Uterus (tissue), 4 donors: Measurements from ENCODE around the gene TAF5L. TPM values are rescaled to one million over a fixed set of nuclear protein-coding genes. Genes with fewer than 3 reads are reported as not detected.

Experiments
- DNase-seq, 2 donors: peaks; one replicate each; pipeline ENCODE4 v3.0.0-alpha.2; 2019 to 2020
- H3K27ac ChIP-seq, 2 donors: fragments of 200-600 bp; sonication (generic); 1 replicate in 1 of 2; 2 replicates in 1 of 2; pipeline ENCODE4 v1.5.1; 2016 to 2018
- H3K27me3 ChIP-seq, 2 donors: fragments of 200-600 bp; sonication (generic); one replicate each; pipeline ENCODE4 v1.5.1; 2018 to 2019; ENCODE audit warnings: control low read depth in 1 of 2
- H3K36me3 ChIP-seq, 2 donors: fragments of 200-600 bp; sonication (generic); one replicate each; pipeline ENCODE4 v1.5.1; 2019; ENCODE audit warnings: control low read depth in 1 of 2
- H3K4me1 ChIP-seq, 2 donors: fragments of 200-600 bp; sonication (generic); one replicate each; pipeline ENCODE4 v1.5.1; 2018 to 2019; ENCODE audit warnings: control low read depth in 1 of 2
- H3K4me3 ChIP-seq, 2 donors: fragments of 200-600 bp; sonication (generic); 1 replicate in 1 of 2; 2 replicates in 1 of 2; pipeline ENCODE4 v1.5.1; 2018 to 2019; ENCODE audit warnings: mild to moderate bottlenecking in 1 of 2
- H3K9me3 ChIP-seq, 2 donors: fragments of 200-600 bp; sonication (generic); one replicate each; pipeline ENCODE4 v1.5.1; 2019; ENCODE audit warnings: control low read depth in 1 of 2
- POLR2A ChIP-seq, 2 donors: fragments of 450-650 bp; IDR thresholded peaks; one replicate each; pipeline ENCODE4 v1.6.1; 2016; ENCODE audit warnings: antibody characterized with exemption in 2 of 2, mild to moderate bottlenecking in 1 of 2, moderate library complexity in 1 of 2
- intact Hi-C: fragments of 100-400 bp; cut with DNase I; formaldehyde crosslinking; loops from one replicate; pipeline ENCODE4 v1.15.1; 2023; ENCODE audit warnings: low total_unique reads
- total RNA-seq, 4 donors: library from RNA; depleted of rRNA in 3 of 4; stranded (reverse); fragments of >200 nt in 3 of 4; gene quantifications; one replicate each; pipeline versions ENCODE4 v1.1.0 to v1.2.4, GENCODE V29; 2014 to 2023
- TF ChIP-seq, protein P1 (sequence below), 4 experiments: fragments of 200-600 bp in 2 of 4; fragments of 450-650 bp in 2 of 4; sonication (generic) in 2 of 4; IDR thresholded peaks; one replicate each; pipeline ENCODE4 v1.5.1; 2016 to 2019; ENCODE audit warnings: antibody characterized with exemption in 4 of 4, mild to moderate bottlenecking in 2 of 4, moderate library complexity in 1 of 4
- donor health status: DM: yes; HTN: yes; CAD: no.

The TAF5L gene
- total RNA-seq, 4 donors from 2014 or later, result 0.88 to 22.2 (median 9.2) TPM

GRCh38 chr1:229557913-229558414, 68.0 kb downstream of the TAF5L start:
- intact Hi-C loops, result loop anchor here (5.0 kb wide), 1 partner anchor 69 kb away; the partner anchor contains the start of genes TAF5L and URB2

GRCh38 chr1:229557200-229557850, 68.6 kb downstream of the TAF5L start:
- Histone ChIP-seq H3K4me3 (peak overlapping the region; percentile 42 to 61), H3K27me3 (no peaks in the 10 kb centered on the region), H3K27ac (peak overlapping the region; percentile 82 to 86), H3K9me3 (no peaks in the 10 kb centered on the region), H3K36me3 (no peaks in the 10 kb centered on the region), H3K4me1 (peaks cover 0 to 9% of the 10 kb centered on the region in 2 donors)
- TF ChIP-seq POLR2A (IDR thresholded peaks at IDR 0.05), result no peak
- TF ChIP-seq, protein P1, sequence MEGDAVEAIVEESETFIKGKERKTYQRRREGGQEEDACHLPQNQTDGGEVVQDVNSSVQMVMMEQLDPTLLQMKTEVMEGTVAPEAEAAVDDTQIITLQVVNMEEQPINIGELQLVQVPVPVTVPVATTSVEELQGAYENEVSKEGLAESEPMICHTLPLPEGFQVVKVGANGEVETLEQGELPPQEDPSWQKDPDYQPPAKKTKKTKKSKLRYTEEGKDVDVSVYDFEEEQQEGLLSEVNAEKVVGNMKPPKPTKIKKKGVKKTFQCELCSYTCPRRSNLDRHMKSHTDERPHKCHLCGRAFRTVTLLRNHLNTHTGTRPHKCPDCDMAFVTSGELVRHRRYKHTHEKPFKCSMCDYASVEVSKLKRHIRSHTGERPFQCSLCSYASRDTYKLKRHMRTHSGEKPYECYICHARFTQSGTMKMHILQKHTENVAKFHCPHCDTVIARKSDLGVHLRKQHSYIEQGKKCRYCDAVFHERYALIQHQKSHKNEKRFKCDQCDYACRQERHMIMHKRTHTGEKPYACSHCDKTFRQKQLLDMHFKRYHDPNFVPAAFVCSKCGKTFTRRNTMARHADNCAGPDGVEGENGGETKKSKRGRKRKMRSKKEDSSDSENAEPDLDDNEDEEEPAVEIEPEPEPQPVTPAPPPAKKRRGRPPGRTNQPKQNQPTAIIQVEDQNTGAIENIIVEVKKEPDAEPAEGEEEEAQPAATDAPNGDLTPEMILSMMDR (IDR thresholded peaks at IDR 0.05), result no peak
- intact Hi-C loops, result loop anchor here (5.0 kb wide), 1 partner anchor 70 kb away; the partner anchor contains the start of genes TAF5L and URB2
- no peak for DNase-seq

More at GRCh38 chr1:229557913-229558414, 68.0 kb downstream of the TAF5L start:
- DNase-seq, result peak in 1 of 2 donors; percentile 37
- Histone ChIP-seq H3K4me1 (peaks cover 0 to 9% of the 10 kb centered on the region in 2 donors), H3K4me3 (peak overlapping the region; percentile 42 to 61), H3K9me3 (no peaks in the 10 kb centered on the region), H3K27me3 (no peaks in the 10 kb centered on the region), H3K27ac (peak overlapping the region; percentile 82 to 86), H3K36me3 (no peaks in the 10 kb centered on the region)
- TF ChIP-seq, protein P1 (IDR thresholded peaks at IDR 0.05), result peak in 1 of 4 experiments; percentile 6
- TF ChIP-seq POLR2A (IDR thresholded peaks at IDR 0.05), result no peak

DNA sequence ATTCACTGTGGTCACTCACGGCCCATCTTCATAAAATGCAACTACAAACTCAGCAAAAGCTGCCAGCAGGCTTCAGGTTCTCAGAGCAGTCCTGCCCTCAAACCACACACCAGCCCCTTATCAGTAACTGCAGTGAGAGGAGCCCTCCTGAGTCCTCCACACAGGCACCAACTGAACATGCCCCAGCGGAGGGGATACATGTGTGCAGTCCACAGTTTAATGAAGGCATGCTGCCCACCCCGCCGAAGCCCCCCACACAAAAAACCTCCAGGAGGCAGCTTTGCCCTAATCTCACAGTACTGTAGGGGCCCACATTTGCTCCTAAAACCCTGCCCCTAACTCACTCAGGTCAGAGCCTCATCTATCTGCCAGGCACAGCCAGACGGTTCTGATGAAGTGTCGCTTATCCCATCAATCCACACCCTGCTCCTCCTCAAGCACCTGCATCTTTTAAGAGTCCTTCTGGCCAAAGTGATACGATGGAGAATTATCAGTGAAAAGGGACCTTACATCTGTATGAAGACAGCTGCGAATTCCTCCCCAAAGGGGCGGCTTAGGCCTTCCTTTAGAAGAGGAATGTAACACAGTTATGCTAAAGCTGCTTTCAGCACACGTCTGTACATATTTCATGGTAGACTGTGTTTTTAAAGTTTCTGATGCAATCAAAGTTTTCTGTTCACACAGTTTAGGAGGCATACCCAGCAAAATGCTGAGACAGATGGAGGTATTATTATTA, 70.9 kb downstream of the TAF5L start:
- peaks cover 0 to 9% of the 10 kb centered on the region in 2 donors for H3K4me1 ChIP-seq
- no peak for DNase-seq
- intact Hi-C loops, result loop anchor here (5.0 kb wide), 1 partner anchor 72 kb away; the partner anchor contains the start of genes TAF5L and URB2
- no peak overlapping the region for H3K27ac ChIP-seq
- H3K9me3 ChIP-seq, result no peaks in the 10 kb centered on the region
- H3K27me3 ChIP-seq, result no peaks in the 10 kb centered on the region
- TF ChIP-seq, protein P1 (IDR thresholded peaks at IDR 0.05), result no peak
- no peak for TF ChIP-seq POLR2A (IDR thresholded peaks at IDR 0.05)
- H3K36me3 ChIP-seq, result no peaks in the 10 kb centered on the region
- H3K4me3 ChIP-seq, result no peak overlapping the region

DNA sequence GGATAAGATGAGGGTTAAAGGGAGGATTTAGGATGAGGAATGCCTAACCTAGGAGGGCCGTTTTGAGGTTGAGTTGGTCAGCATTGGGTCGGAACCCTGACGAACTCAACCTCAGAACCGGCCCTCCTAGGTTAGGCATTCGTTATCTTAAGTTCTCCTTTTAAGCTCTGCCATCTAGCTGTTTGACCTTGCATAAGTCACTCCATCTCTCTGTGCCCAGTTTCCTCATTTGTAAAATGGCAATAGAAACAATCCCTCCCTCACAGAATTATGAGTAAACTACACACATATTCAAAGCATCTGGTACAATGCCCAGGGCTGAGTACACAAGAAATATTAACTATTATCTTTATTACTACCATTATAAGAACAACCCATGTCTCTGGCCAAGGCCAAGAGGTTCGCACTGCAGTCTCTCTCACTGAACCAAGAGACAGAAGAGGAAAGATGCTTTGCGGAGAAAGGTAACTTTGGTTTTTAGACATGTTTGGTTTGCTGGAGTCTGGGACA, 72.2 kb downstream of the TAF5L start:
- Histone ChIP-seq H3K9me3 (no peaks in the 10 kb centered on the region), H3K27me3 (no peaks in the 10 kb centered on the region), H3K27ac (no peak overlapping the region), H3K4me3 (no peak overlapping the region), H3K4me1 (peaks cover 0 to 9% of the 10 kb centered on the region in 2 donors), H3K36me3 (no peaks in the 10 kb centered on the region)
- no peak for TF ChIP-seq POLR2A (IDR thresholded peaks at IDR 0.05)
- DNase-seq, result no peak
- intact Hi-C loops, result no loop called here

DNA sequence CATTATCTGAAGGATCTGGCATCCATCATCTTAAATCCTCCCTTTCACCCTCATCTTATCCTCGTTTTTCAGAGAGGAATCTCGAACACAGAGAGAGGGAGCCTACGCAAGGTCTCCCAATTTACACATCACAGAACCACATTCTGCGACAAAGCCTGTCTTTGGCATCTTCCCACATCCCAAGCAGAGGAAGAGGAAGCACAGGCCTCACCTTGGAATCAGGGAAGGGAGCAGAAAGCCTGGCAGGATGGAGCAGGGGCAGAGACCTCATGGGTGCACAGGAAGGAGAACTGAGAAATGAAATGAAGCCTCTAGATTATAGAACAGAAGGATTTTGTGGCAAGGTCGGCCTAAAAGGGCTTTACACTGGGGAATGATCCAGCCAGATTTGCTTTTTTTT, 73.2 kb downstream of the TAF5L start:
- H3K36me3 ChIP-seq, result no peaks in the 10 kb centered on the region
- no peaks in the 10 kb centered on the region for H3K27me3 ChIP-seq
- TF ChIP-seq, protein P1 (IDR thresholded peaks at IDR 0.05), result no peak
- no peak for TF ChIP-seq POLR2A (IDR thresholded peaks at IDR 0.05)
- intact Hi-C loops, result no loop called here
- no peak overlapping the region for H3K4me3 ChIP-seq
- DNase-seq, result no peak
- peaks cover 0 to 9% of the 10 kb centered on the region in 2 donors for H3K4me1 ChIP-seq
- no peak overlapping the region for H3K27ac ChIP-seq
- no peaks in the 10 kb centered on the region for H3K9me3 ChIP-seq
